ENCODE results near the gene GRM4.

DNA sequence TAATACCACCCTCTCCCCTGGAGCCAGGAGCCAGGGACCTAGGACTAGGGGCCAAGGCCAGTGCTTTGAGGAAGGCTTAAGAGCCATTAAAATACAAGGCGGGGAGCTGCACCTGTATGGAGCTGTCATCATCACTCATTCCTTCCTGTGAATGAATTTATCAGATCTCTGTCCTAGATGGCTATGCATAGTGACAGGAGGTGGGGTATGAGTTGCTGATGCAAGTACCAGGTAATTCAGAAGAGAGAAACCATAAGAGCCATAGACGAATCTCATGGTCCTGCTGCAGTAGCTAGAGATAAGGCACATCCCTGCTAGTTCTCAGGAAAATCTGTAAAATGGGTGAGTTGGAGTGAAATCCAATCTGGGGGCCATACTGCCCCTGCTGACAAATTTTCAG lies 10.3 kb downstream of the GRM4 start:
- no peak for TF ChIP-seq SMARCC2 (IDR thresholded peaks at IDR 0.05; ENCODE audit: low read depth)
- no peak for TF ChIP-seq BHLHE40 (IDR thresholded peaks at IDR 0.05; ENCODE audit: low read length)
- no peak for TF ChIP-seq FOXK1 (CRISPR knock-in tag; IDR thresholded peaks at IDR 0.05; ENCODE audit: borderline replicate concordance)
- TF ChIP-seq, protein P1, sequence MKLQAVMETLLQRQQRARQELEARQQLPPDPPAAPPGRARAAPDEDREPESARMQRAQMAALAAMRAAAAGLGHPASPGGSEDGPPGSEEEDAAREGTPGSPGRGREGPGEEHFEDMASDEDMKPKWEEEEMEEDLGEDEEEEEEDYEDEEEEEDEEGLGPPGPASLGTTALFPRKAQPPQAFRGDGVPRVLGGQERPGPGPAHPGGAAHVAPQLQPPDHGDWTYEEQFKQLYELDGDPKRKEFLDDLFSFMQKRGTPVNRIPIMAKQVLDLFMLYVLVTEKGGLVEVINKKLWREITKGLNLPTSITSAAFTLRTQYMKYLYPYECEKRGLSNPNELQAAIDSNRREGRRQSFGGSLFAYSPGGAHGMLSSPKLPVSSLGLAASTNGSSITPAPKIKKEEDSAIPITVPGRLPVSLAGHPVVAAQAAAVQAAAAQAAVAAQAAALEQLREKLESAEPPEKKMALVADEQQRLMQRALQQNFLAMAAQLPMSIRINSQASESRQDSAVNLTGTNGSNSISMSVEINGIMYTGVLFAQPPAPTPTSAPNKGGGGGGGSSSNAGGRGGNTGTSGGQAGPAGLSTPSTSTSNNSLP (IDR thresholded peaks at IDR 0.05; ENCODE audit: borderline replicate concordance, low read depth, low read length): no peak
- TF ChIP-seq MYNN (IDR thresholded peaks at IDR 0.05): no peak
- no peak for TF ChIP-seq MYNN (CRISPR knock-in tag; IDR thresholded peaks at IDR 0.05)
- TF ChIP-seq TBP (optimal IDR thresholded peaks at IDR 0.05; ENCODE audit: low read depth, low read length): no peak
- TF ChIP-seq ZFP91 (CRISPR knock-in tag; IDR thresholded peaks at IDR 0.05): no peak
- TF ChIP-seq POLR2A (conservative IDR thresholded peaks at IDR 0.05): no peak
